GM21526 (cell line): ENCODE measurements around the gene GLTPD2.

ENCODE experiments used
- ATAC-seq: cut with Tn5 transposase; IDR thresholded peaks from one replicate; pipeline ENCODE4 v1.9.1; 2021; ENCODE audit warnings: moderate library complexity; ENCODE audit not compliant: unreplicated experiment, low FRiP score

Gene GLTPD2

GRCh38 chr17:4769628-4770027 lies 19.1 kb upstream of the GLTPD2 start:
- no peak for ATAC-seq

- no peak for ATAC-seq
Observed at GRCh38 chr17:4771519-4772234, 17.1 kb upstream of the GLTPD2 start, which contains the start of gene TM4SF5. TM4SF5 (plus strand) TSS chr17:4771886; CDS start chr17:4771923, 37 bp downstream.

GRCh38 chr17:4772235-4772613 lies 16.5 kb upstream of the GLTPD2 start:
- no peak for ATAC-seq

- ATAC-seq = no peak
Observed at GRCh38 chr17:4777969-4778760, 10.6 kb upstream of the GLTPD2 start.

- ATAC-seq = no peak
Observed at GRCh38 chr17:4780325-4780955, 8.3 kb upstream of the GLTPD2 start.

GRCh38 chr17:4782652-4783051 lies 6.1 kb upstream of the GLTPD2 start:
- ATAC-seq = no peak

- no peak for ATAC-seq
Observed at GRCh38 chr17:4785311-4786105, 3.3 kb upstream of the GLTPD2 start.

- ATAC-seq = no peak
Observed at GRCh38 chr17:4786106-4786511, 2.7 kb upstream of the GLTPD2 start, which contains the start of gene VMO1. VMO1 (minus strand) TSS chr17:4786364; CDS start chr17:4786352, 12 bp downstream.

GRCh38 chr17:4786516-4786915 lies 2.2 kb upstream of the GLTPD2 start:
- ATAC-seq = no peak

- ATAC-seq = no peak
Observed at GRCh38 chr17:4788159-4788806, 481 bp upstream of the GLTPD2 start.

- ATAC-seq = no peak
Observed at GRCh38 chr17:4789701-4789950, 862 bp downstream of the GLTPD2 start.

GRCh38 chr17:4789951-4790704 lies 1.4 kb downstream of the GLTPD2 start:
- ATAC-seq = peak; percentile 68

- ATAC-seq = no peak
Observed at GRCh38 chr17:4790705-4791088, 1.9 kb downstream of the GLTPD2 start.

- no peak for ATAC-seq
Observed at GRCh38 chr17:4795168-4795567, 6.4 kb downstream of the GLTPD2 start.

- no peak for ATAC-seq
Observed at GRCh38 chr17:4796552-4796920, 7.8 kb downstream of the GLTPD2 start.

GRCh38 chr17:4800462-4801196 lies 11.9 kb downstream of the GLTPD2 start:
- ATAC-seq = no peak

- ATAC-seq = no peak
Observed at GRCh38 chr17:4802228-4802627, 13.5 kb downstream of the GLTPD2 start, which contains the start of gene C17orf114. C17orf114 (minus strand) TSS chr17:4802328.

- ATAC-seq = no peak
Observed at GRCh38 chr17:4806456-4806776, 17.7 kb downstream of the GLTPD2 start.
